Neural progenitor cell (in vitro differentiated cells): ENCODE data around the gene LAMA2. TPM values are rescaled to one million over a fixed set of nuclear protein-coding genes. Genes with fewer than 3 reads are reported as not detected.

Source experiments
- DNase-seq: peaks from one replicate; pipeline ENCODE4 v3.0.0-alpha.2; 2016; ENCODE audit warnings: low spot score
- H2AFZ ChIP-seq: fragments of 200-600 bp; sonication (generic); replicated peaks from 2 replicates; pipeline ENCODE4 v1.6.1; 2016; ENCODE audit warnings: antibody characterized with exemption
- H3F3A ChIP-seq: fragments of 200-600 bp; sonication (generic); 2 replicates; pipeline ENCODE4 v1.6.1; 2016; ENCODE audit warnings: antibody characterized with exemption, low read depth
- H3K27ac ChIP-seq: fragments of 200-600 bp; sonication (generic); 2 replicates; pipeline ENCODE4 v1.5.1; 2016; ENCODE audit warnings: mild to moderate bottlenecking
- H3K27me3 ChIP-seq: fragments of 200-600 bp; sonication (generic); 2 replicates; pipeline ENCODE4 v1.6.1; 2016; ENCODE audit warnings: mild to moderate bottlenecking, moderate library complexity
- H3K36me3 ChIP-seq: fragments of 200-600 bp; sonication (generic); 2 replicates; pipeline ENCODE4 v1.5.1; 2016
- H3K4me1 ChIP-seq: fragments of 200-600 bp; sonication (generic); 2 replicates; pipeline ENCODE4 v1.6.1; 2016; ENCODE audit warnings: mixed run types
- H3K4me2 ChIP-seq: fragments of 200-600 bp; sonication (generic); 2 replicates; pipeline ENCODE4 v1.6.1; 2016
- H3K4me3 ChIP-seq: fragments of 200-600 bp; sonication (generic); 2 replicates; pipeline ENCODE4 v1.5.1; 2016
- H3K79me2 ChIP-seq: fragments of 200-600 bp; sonication (generic); 2 replicates; pipeline ENCODE4 v1.6.1; 2016; ENCODE audit warnings: low read depth
- H3K9ac ChIP-seq: fragments of 200-600 bp; sonication (generic); 2 replicates; pipeline ENCODE4 v1.6.1; 2016
- H3K9me3 ChIP-seq: fragments of 200-600 bp; sonication (generic); 2 replicates; pipeline ENCODE4 v1.5.1; 2016; ENCODE audit warnings: low read depth
- H4K20me1 ChIP-seq: fragments of 200-600 bp; sonication (generic); 2 replicates; pipeline ENCODE4 v1.6.1; 2016; ENCODE audit warnings: low read depth
- H3K27ac Mint-ChIP-seq: 3 replicates; pipeline ENCODE4 v1.8.0; 2021; ENCODE audit warnings: mixed read lengths
- H3K27me3 Mint-ChIP-seq: 2 replicates; pipeline ENCODE4 v1.8.0; 2022; ENCODE audit warnings: low read depth, mild to moderate bottlenecking, inconsistent platforms, moderate library complexity, mixed read lengths; ENCODE audit not compliant: insufficient read depth
- H3K36me3 Mint-ChIP-seq: 3 replicates; pipeline ENCODE4 v1.8.0; 2021; ENCODE audit warnings: mixed read lengths
- H3K4me1 Mint-ChIP-seq: 3 replicates; pipeline ENCODE4 v1.8.0; 2021; ENCODE audit warnings: mixed read lengths
- H3K4me3 Mint-ChIP-seq: 3 replicates; pipeline ENCODE4 v1.8.0; 2021; ENCODE audit warnings: mild to moderate bottlenecking, moderate library complexity, mixed read lengths
- H3K9me3 Mint-ChIP-seq: 3 replicates; pipeline ENCODE4 v1.8.0; 2020; ENCODE audit warnings: mixed read lengths
- EZH2 ChIP-seq: fragments of 200-600 bp; sonication (generic); IDR thresholded peaks from 2 replicates; pipeline ENCODE4 v1.6.1; 2017; ENCODE audit warnings: antibody characterized with exemption, mild to moderate bottlenecking, moderate library complexity
- EZH2phosphoT487 ChIP-seq: fragments of 200-600 bp; sonication (generic); IDR thresholded peaks from 2 replicates; pipeline ENCODE4 v1.6.1; 2017; ENCODE audit warnings: antibody characterized with exemption
- total RNA-seq: library from RNA; depleted of rRNA; stranded (reverse); fragments of >200 nt; gene quantifications from 2 replicates; pipeline ENCODE4 v1.2.3, GENCODE V29; 2015; ENCODE audit warnings: low replicate concordance
- TF ChIP-seq, protein P1 (sequence below): fragments of 200-600 bp; sonication (generic); IDR thresholded peaks from 2 replicates; pipeline ENCODE4 v1.5.1; 2017; ENCODE audit warnings: antibody characterized with exemption, mild to moderate bottlenecking

The LAMA2 gene
- total RNA-seq, 1 donor from 2014 or later = 1.5 TPM

DNA sequence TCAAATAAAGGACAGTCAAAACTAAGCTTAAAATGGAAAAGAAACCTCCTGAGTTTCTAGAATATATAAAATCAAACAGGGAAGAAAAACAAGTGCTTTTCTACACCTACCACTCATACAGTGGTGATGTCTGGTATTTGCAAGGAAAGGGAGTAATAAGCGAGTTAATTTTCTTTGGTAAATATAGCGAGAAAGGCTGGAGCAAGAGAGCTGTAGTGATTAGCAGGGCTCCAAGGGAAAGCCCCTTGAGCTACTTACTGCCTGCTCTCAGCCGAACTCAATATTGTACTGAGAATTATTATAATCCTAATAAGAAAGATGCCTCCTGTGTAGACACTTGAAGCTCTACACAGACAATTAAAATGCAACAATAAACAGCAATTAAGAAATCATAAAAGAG lies 296.3 kb downstream of the LAMA2 start:
- no peak overlapping the region for H3K4me3 Mint-ChIP-seq
- no peaks in the 10 kb centered on the region for H3K4me1 ChIP-seq
- TF ChIP-seq EZH2 (no peak), EZH2phosphoT487 (no peak)
- TF ChIP-seq, protein P1, sequence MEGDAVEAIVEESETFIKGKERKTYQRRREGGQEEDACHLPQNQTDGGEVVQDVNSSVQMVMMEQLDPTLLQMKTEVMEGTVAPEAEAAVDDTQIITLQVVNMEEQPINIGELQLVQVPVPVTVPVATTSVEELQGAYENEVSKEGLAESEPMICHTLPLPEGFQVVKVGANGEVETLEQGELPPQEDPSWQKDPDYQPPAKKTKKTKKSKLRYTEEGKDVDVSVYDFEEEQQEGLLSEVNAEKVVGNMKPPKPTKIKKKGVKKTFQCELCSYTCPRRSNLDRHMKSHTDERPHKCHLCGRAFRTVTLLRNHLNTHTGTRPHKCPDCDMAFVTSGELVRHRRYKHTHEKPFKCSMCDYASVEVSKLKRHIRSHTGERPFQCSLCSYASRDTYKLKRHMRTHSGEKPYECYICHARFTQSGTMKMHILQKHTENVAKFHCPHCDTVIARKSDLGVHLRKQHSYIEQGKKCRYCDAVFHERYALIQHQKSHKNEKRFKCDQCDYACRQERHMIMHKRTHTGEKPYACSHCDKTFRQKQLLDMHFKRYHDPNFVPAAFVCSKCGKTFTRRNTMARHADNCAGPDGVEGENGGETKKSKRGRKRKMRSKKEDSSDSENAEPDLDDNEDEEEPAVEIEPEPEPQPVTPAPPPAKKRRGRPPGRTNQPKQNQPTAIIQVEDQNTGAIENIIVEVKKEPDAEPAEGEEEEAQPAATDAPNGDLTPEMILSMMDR = no peak
- H3K27me3 Mint-ChIP-seq = no peaks in the 10 kb centered on the region
- H3K79me2 ChIP-seq = no peaks in the 10 kb centered on the region
- no peak overlapping the region for H3K27ac Mint-ChIP-seq
- no peak overlapping the region for H3K9ac ChIP-seq
- no peak overlapping the region for H3K4me2 ChIP-seq
- H2AFZ ChIP-seq = peak overlapping the region; percentile 17
- H3K4me3 ChIP-seq = no peak overlapping the region
- no peak for DNase-seq
- no peaks in the 10 kb centered on the region for H4K20me1 ChIP-seq
- H3F3A ChIP-seq = no peaks in the 10 kb centered on the region
- H3K27ac ChIP-seq = no peak overlapping the region
- H3K4me1 Mint-ChIP-seq = no peaks in the 10 kb centered on the region
- H3K27me3 ChIP-seq = no peaks in the 10 kb centered on the region
- H3K9me3 Mint-ChIP-seq = no peaks in the 10 kb centered on the region
- H3K36me3 ChIP-seq = no peaks in the 10 kb centered on the region
- H3K9me3 ChIP-seq = no peaks in the 10 kb centered on the region
- no peaks in the 10 kb centered on the region for H3K36me3 Mint-ChIP-seq

DNA sequence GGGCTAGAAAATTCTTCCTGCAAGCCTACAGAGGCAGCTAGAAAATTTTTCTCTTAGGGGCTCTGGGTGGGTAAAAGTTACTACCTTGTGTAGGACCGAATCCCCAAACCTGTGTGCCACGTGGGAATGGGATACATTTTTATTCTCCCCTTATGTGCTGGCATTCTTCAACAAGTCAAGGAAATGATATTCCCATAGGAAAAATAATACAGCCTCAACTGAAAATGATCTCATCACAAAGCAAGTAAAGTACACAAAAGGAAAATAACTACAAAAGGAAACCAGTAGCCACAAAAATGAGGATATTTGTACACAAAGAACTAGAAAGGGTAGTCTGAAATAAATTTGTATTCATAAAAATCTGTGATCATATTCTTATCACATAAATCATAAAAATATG lies 298.1 kb downstream of the LAMA2 start:
- H3K4me1 Mint-ChIP-seq = no peaks in the 10 kb centered on the region
- H3K27me3 ChIP-seq = no peaks in the 10 kb centered on the region
- no peaks in the 10 kb centered on the region for H3K9me3 Mint-ChIP-seq
- no peaks in the 10 kb centered on the region for H3K79me2 ChIP-seq
- H2AFZ ChIP-seq = peak overlapping the region; percentile 40
- no peaks in the 10 kb centered on the region for H3K27me3 Mint-ChIP-seq
- no peak overlapping the region for H3K9ac ChIP-seq
- no peak for DNase-seq
- H3K4me3 Mint-ChIP-seq = no peak overlapping the region
- no peak overlapping the region for H3K27ac Mint-ChIP-seq
- H3K9me3 ChIP-seq = no peaks in the 10 kb centered on the region
- H3K4me2 ChIP-seq = no peak overlapping the region
- H3F3A ChIP-seq = no peaks in the 10 kb centered on the region
- H4K20me1 ChIP-seq = no peaks in the 10 kb centered on the region
- no peak overlapping the region for H3K27ac ChIP-seq
- no peaks in the 10 kb centered on the region for H3K36me3 ChIP-seq
- TF ChIP-seq, protein P1 = no peak
- no peak for TF ChIP-seq EZH2phosphoT487
- H3K36me3 Mint-ChIP-seq = no peaks in the 10 kb centered on the region
- H3K4me3 ChIP-seq = no peak overlapping the region
- peaks cover 4% of the 10 kb centered on the region for H3K4me1 ChIP-seq

DNA sequence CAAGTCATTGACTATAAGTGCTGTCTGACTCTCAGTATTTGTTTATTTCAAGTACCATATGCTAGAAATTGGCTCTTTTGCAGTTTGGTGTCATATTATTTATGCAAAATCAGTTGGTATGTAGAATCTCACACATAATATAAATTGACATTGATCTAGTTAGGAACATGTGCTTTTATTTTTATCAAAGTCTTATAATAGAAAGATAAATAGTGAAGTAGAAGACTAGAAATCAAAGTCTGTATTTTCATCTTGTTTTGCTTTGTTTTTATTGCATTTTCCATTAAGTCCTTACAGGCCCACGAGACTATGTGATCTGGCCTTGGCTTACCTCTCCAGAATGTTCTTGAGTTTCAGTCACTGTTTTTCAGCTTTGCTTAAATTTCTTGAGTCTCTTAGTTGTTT lies 300.3 kb downstream of the LAMA2 start:
- Histone ChIP-seq H3F3A (no peaks in the 10 kb centered on the region), H3K27ac (no peak overlapping the region), H3K79me2 (no peaks in the 10 kb centered on the region), H3K27me3 (no peaks in the 10 kb centered on the region), H3K4me1 (peaks cover 4% of the 10 kb centered on the region), H2AFZ (no peak overlapping the region), H3K9ac (no peak overlapping the region), H3K9me3 (no peaks in the 10 kb centered on the region), H3K36me3 (no peaks in the 10 kb centered on the region), H3K4me3 (no peak overlapping the region), H3K4me2 (no peak overlapping the region), H4K20me1 (no peaks in the 10 kb centered on the region)
- Mint-ChIP-seq H3K9me3 (no peaks in the 10 kb centered on the region), H3K36me3 (no peaks in the 10 kb centered on the region), H3K4me3 (no peak overlapping the region), H3K27me3 (no peaks in the 10 kb centered on the region), H3K4me1 (no peaks in the 10 kb centered on the region), H3K27ac (no peak overlapping the region)
- DNase-seq = no peak
- no peak for TF ChIP-seq EZH2
- TF ChIP-seq, protein P1 = no peak
- TF ChIP-seq EZH2phosphoT487 = no peak
